ENCODE data around the gene SFT2D3.
A peak's percentile ranks its signal among the peaks of the same experiment; 100 is the strongest.

The SFT2D3 gene

DNA sequence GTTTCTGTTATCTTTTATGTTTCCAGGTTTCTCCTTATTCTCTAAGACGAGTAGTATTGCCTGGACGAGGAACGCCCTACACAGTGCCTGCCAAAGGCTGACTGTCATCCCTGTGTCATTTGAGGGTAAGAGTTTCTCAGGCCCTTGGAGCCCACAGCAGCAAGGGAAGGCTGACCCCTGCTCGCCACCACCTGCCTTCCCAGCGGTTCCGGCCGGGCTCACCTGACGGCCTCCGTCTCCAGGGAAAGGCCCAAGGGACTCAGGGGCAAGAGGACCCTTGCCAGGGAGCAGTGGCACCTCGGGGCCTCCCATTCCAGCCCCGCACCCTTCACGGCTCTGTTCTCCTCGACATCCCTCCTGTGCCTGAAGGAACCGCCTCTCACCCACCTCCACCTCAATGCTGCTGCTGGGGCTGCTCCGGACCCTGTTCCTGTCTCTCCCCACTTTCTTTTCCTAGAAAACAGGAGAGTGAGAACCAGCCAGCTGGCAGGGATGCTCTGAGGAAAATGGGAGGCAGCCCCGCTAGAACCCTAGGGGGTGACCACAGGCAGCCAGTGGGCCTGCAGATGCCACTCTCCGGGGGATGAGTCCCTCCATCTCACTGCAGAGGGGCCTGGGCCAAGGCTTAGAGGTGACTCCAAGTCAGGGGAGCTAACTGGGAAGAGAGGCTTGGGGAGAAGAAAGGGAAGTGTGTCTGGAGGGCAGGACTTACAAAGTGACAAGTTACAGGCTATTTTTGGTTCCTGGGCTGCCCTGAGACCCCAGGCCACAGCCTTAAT is 27.8 kb upstream of the SFT2D3 start:
- Mint-ChIP-seq H3K27ac (no peak overlapping the region), H3K27me3 (ENCODE audit: low read depth) (peaks cover 72% of the 10 kb centered on the region), H3K9me3 (no peaks in the 10 kb centered on the region), H3K36me3 (ENCODE audit: low read depth) (no peaks in the 10 kb centered on the region), H3K4me3 (no peak overlapping the region), H3K4me1 (ENCODE audit: low read depth) (peaks cover 5% of the 10 kb centered on the region)

- H3K27ac Mint-ChIP-seq, result no peak overlapping the region
- no peaks in the 10 kb centered on the region for H3K9me3 Mint-ChIP-seq
- H3K4me3 Mint-ChIP-seq, result peak overlapping the region; percentile 71
- H3K36me3 Mint-ChIP-seq (ENCODE audit: low read depth), result no peaks in the 10 kb centered on the region
- peaks cover 72% of the 10 kb centered on the region for H3K27me3 Mint-ChIP-seq (ENCODE audit: low read depth)
- H3K4me1 Mint-ChIP-seq (ENCODE audit: low read depth), result peaks cover 5% of the 10 kb centered on the region
Measured at GRCh38 chr2:127674241-127675209, 26.8 kb upstream of the SFT2D3 start.

- Mint-ChIP-seq H3K9me3 (no peaks in the 10 kb centered on the region), H3K4me3 (peak within 1 kb of the TSS; percentile 71), H3K4me1 (ENCODE audit: low read depth) (peaks cover 5% of the 10 kb centered on the region), H3K36me3 (ENCODE audit: low read depth) (no peaks in the 10 kb centered on the region), H3K27me3 (ENCODE audit: low read depth) (peaks cover 63% of the 10 kb centered on the region), H3K27ac (no peak within 1 kb of the TSS)
Measured at GRCh38 chr2:127675331-127676261, 25.7 kb upstream of the SFT2D3 start, which contains the start of gene LIMS2. LIMS2 (minus strand) TSS chr2:127675530; CDS start chr2:127675024, 506 bp downstream.

GRCh38 chr2:127676906-127677305 is 24.4 kb upstream of the SFT2D3 start:
- Mint-ChIP-seq H3K36me3 (ENCODE audit: low read depth) (no peaks in the 10 kb centered on the region), H3K4me1 (ENCODE audit: low read depth) (peaks cover 5% of the 10 kb centered on the region), H3K9me3 (no peaks in the 10 kb centered on the region), H3K4me3 (no peak overlapping the region), H3K27me3 (ENCODE audit: low read depth) (peaks cover 67% of the 10 kb centered on the region), H3K27ac (no peak overlapping the region)

DNA sequence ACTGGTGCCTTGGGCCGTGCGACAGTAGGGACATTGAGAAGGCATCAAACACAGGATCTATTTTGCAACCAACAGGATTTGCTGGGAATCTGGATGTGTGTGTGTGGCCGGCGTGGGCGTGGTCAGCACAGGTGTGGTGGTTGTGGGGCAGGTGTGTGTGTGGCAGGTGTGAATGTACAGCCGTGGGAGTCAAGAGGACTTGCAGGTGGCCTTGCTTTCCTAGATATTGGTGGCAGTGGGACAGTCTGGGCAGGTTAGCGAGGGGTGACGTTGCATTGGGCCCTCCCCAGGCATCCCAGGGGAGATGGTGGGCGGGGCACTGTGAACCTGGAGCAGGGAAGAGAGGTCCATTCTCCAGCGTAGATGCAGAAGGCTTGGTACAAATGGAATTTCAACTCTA is 22.8 kb upstream of the SFT2D3 start:
- no peak overlapping the region for H3K27ac Mint-ChIP-seq
- peaks cover 58% of the 10 kb centered on the region for H3K27me3 Mint-ChIP-seq (ENCODE audit: low read depth)
- no peaks in the 10 kb centered on the region for H3K9me3 Mint-ChIP-seq
- H3K4me1 Mint-ChIP-seq (ENCODE audit: low read depth), result peaks cover 5% of the 10 kb centered on the region
- no peaks in the 10 kb centered on the region for H3K36me3 Mint-ChIP-seq (ENCODE audit: low read depth)
- H3K4me3 Mint-ChIP-seq, result no peak overlapping the region

DNA sequence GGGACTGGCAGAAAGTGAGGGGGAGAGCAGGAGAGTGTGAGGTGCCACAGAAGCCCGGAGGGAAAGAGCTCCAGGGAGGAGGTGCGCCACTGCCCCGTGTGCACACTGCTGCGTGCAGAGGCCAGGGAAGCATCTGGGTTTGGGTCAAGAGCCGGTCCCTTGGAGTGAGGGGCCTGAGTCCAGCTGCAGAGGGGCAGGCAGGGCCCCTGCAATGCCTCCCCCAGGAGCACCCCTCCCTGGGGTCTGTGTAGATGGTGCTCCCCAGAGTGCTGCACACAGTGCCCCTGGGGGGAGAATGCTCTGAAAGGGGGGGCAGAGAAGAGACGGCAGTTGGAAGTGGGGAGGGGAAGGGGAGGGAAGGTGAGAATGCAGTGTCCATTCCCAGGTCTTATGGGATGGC is 22.3 kb upstream of the SFT2D3 start:
- Mint-ChIP-seq H3K36me3 (ENCODE audit: low read depth) (no peaks in the 10 kb centered on the region), H3K4me3 (no peak overlapping the region), H3K27me3 (ENCODE audit: low read depth) (peaks cover 56% of the 10 kb centered on the region), H3K4me1 (ENCODE audit: low read depth) (peaks cover 5% of the 10 kb centered on the region), H3K9me3 (no peaks in the 10 kb centered on the region), H3K27ac (no peak overlapping the region)

GRCh38 chr2:127679680-127680361 is 21.5 kb upstream of the SFT2D3 start:
- no peaks in the 10 kb centered on the region for H3K4me1 Mint-ChIP-seq (ENCODE audit: low read depth)
- H3K9me3 Mint-ChIP-seq, result no peaks in the 10 kb centered on the region
- H3K27me3 Mint-ChIP-seq (ENCODE audit: low read depth), result peaks cover 51% of the 10 kb centered on the region
- no peak overlapping the region for H3K4me3 Mint-ChIP-seq
- H3K36me3 Mint-ChIP-seq (ENCODE audit: low read depth), result no peaks in the 10 kb centered on the region
- H3K27ac Mint-ChIP-seq, result no peak overlapping the region

GRCh38 chr2:127680706-127681287 is 20.5 kb upstream of the SFT2D3 start:
- peaks cover 49% of the 10 kb centered on the region for H3K27me3 Mint-ChIP-seq (ENCODE audit: low read depth)
- H3K9me3 Mint-ChIP-seq, result no peaks in the 10 kb centered on the region
- H3K36me3 Mint-ChIP-seq (ENCODE audit: low read depth), result no peaks in the 10 kb centered on the region
- no peak overlapping the region for H3K27ac Mint-ChIP-seq
- H3K4me1 Mint-ChIP-seq (ENCODE audit: low read depth), result no peaks in the 10 kb centered on the region
- no peak overlapping the region for H3K4me3 Mint-ChIP-seq

- H3K36me3 Mint-ChIP-seq (ENCODE audit: low read depth), result no peaks in the 10 kb centered on the region
- H3K27me3 Mint-ChIP-seq (ENCODE audit: low read depth), result peaks cover 45% of the 10 kb centered on the region
- no peak overlapping the region for H3K4me3 Mint-ChIP-seq
- no peaks in the 10 kb centered on the region for H3K9me3 Mint-ChIP-seq
- H3K4me1 Mint-ChIP-seq (ENCODE audit: low read depth), result no peaks in the 10 kb centered on the region
- H3K27ac Mint-ChIP-seq, result no peak overlapping the region
Measured at GRCh38 chr2:127681288-127681804, 20.0 kb upstream of the SFT2D3 start.

DNA sequence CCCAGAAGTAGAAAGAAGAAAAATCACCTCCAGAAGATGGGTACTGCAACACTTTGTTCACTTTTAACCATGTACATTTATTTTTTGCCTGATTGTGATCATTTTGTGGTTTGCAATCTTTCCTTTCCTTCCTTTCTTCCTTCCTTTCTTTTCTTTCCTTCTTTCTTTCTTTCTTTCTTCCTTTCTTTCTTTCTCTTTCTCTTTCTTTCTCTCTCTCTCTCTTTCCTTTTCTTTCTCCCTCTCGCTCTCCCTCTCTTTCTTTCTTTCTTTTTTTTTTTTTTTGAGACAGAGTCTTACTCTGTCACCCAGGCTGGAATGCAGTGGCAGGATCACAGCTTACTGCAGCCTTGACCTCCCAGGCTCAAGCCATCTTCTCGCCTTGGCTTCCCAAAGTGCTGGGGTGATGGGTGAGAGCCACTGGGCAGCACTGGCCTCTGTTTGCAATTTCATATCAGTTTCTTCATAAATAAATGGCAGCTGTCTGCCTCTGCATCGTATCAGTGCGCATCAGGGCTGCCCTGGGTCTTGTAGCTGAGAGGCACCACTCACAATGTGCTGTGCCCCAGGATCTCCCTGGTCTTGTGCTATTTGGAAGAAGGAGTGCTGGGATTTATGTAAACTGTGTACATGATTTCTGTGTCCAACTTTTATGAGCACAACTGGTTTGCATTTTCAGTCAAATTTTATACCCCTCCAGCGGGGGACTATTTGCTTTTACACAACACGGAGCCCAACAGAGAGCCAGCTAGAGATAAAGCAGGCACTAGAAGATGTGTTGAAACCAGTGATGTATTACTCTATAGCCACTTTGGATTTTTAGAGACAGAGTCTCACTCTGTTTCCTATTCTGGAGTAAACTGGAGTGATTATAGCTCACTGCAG is 19.1 kb upstream of the SFT2D3 start:
- no peak overlapping the region for H3K4me3 Mint-ChIP-seq
- no peaks in the 10 kb centered on the region for H3K36me3 Mint-ChIP-seq (ENCODE audit: low read depth)
- H3K9me3 Mint-ChIP-seq, result no peaks in the 10 kb centered on the region
- no peak overlapping the region for H3K27ac Mint-ChIP-seq
- no peaks in the 10 kb centered on the region for H3K4me1 Mint-ChIP-seq (ENCODE audit: low read depth)
- peaks cover 45% of the 10 kb centered on the region for H3K27me3 Mint-ChIP-seq (ENCODE audit: low read depth)

- Mint-ChIP-seq H3K9me3 (peaks cover 2% of the 10 kb centered on the region), H3K36me3 (ENCODE audit: low read depth) (no peaks in the 10 kb centered on the region), H3K4me3 (no peak overlapping the region), H3K4me1 (ENCODE audit: low read depth) (no peaks in the 10 kb centered on the region), H3K27me3 (ENCODE audit: low read depth) (peaks cover 39% of the 10 kb centered on the region), H3K27ac (no peak overlapping the region)
Measured at GRCh38 chr2:127683056-127683455, 18.2 kb upstream of the SFT2D3 start.

DNA sequence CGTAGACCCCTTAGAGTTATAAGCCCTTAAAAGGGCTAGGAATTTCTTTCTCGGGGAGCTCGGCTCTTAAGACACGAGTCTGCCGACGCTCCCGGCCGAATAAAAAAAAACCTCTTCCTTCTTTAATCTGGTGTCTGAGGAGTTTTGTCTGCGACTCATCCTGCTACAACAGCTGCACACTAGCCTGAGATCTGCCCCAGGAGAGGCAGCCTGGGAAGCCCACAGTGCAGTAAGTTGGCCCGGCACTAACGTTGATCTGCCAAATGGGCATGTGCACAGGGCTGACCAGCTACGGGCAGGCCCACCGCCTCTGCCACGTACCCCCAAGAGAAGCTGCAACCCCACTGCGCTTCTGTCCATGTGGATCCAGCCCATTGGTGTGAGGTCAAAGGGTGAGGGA is 17.5 kb upstream of the SFT2D3 start:
- Mint-ChIP-seq H3K36me3 (ENCODE audit: low read depth) (no peaks in the 10 kb centered on the region), H3K27me3 (ENCODE audit: low read depth) (peaks cover 33% of the 10 kb centered on the region), H3K9me3 (peaks cover 7% of the 10 kb centered on the region), H3K4me3 (no peak overlapping the region), H3K4me1 (ENCODE audit: low read depth) (no peaks in the 10 kb centered on the region), H3K27ac (no peak overlapping the region)

Measured in T-helper 1 cell treated with Interleukin-12 subunit alpha and Interleukin-12 subunit beta and Interleukin-4 antibody, amounts not matched to agents 30 μg/mL and 1 μg/mL, for 36 hours (primary cell).